ENCODE measurements around the gene TPCN1. TPM values are rescaled to one million over a fixed set of nuclear protein-coding genes. Genes with fewer than 3 reads are reported as not detected.

TPCN1 gene
- total RNA-seq, 1 donor from 2014 or later: 34.9 TPM

DNA sequence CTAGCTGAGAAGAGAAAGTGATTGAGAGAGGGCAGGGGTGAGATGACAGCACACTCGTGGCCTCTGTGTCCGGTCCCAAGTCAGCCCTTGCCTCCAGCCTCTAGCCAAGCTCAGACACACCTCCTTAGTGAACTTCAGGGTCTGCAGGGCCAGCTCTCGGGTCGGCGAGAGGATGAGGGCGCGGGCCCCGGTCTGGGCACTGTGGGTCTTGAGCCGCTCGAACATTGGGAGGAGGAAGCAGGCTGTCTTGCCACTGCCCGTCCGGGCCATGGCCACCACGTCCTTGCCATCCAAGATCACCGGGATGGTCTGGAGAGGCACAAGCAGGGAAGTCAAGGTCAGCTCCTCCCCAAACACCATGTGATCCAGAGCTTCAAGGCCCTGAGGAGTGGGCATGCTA, 42.2 kb upstream of the TPCN1 start:
- no peaks in the 10 kb centered on the region for H3K27me3 ChIP-seq (ENCODE audit: control insufficient read depth, insufficient read depth, low read length)
- H3K36me3 ChIP-seq (ENCODE audit: control insufficient read depth, insufficient read depth, low read length): peaks cover 15% of the 10 kb centered on the region
- H3K4me3 ChIP-seq (ENCODE audit: low read depth, low read length): no peak overlapping the region
- TF ChIP-seq, protein P1, sequence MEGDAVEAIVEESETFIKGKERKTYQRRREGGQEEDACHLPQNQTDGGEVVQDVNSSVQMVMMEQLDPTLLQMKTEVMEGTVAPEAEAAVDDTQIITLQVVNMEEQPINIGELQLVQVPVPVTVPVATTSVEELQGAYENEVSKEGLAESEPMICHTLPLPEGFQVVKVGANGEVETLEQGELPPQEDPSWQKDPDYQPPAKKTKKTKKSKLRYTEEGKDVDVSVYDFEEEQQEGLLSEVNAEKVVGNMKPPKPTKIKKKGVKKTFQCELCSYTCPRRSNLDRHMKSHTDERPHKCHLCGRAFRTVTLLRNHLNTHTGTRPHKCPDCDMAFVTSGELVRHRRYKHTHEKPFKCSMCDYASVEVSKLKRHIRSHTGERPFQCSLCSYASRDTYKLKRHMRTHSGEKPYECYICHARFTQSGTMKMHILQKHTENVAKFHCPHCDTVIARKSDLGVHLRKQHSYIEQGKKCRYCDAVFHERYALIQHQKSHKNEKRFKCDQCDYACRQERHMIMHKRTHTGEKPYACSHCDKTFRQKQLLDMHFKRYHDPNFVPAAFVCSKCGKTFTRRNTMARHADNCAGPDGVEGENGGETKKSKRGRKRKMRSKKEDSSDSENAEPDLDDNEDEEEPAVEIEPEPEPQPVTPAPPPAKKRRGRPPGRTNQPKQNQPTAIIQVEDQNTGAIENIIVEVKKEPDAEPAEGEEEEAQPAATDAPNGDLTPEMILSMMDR (IDR thresholded peaks at IDR 0.05; ENCODE audit: insufficient read depth, low read length, poor library complexity, severe bottlenecking): no peak
- DNase-seq (ENCODE audit: low read depth): no peak

DNA sequence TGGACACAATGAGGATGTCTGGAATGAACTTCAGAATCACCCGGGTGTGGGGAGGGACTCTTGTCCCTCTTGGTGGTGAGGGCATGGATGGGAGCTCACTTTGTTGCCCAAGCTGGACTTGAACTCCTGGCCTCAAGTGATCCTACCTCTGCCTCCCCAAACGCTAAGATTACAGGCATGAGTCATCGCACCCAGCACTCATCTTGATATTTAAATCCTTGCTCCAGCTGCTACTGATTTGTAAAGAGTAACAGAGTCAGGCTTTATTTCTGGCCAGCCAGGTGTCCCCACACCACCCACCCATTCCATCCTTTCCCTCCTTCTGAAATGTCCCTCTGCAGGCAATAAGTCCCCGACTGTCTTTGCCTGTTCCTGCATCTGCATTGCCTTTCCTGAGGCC, 40.9 kb upstream of the TPCN1 start:
- TF ChIP-seq, protein P1 (IDR thresholded peaks at IDR 0.05; ENCODE audit: insufficient read depth, low read length, poor library complexity, severe bottlenecking): no peak
- peaks cover 15% of the 10 kb centered on the region for H3K36me3 ChIP-seq (ENCODE audit: control insufficient read depth, insufficient read depth, low read length)
- H3K4me3 ChIP-seq (ENCODE audit: low read depth, low read length): no peak overlapping the region
- no peak for DNase-seq (ENCODE audit: low read depth)
- H3K27me3 ChIP-seq (ENCODE audit: control insufficient read depth, insufficient read depth, low read length): no peaks in the 10 kb centered on the region

DNA sequence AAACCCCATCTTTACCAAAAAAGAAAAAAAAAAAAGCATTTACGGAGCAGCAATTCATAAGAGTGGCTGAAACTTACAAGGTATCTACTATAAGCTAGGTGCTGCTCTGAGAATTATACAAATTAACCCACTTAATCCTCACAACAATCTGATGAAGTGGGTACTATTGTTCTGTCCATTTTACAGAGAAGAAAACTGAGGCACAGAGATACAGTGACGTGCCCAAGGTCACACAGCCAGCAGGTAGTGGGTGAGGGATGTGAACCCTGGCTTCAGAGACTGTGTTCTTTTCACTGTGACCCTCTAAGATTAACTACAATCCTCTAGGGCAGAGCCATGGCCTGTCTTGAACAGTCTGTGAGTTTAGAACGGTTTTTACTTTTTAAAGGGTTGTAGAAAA, 39.3 kb upstream of the TPCN1 start:
- Histone ChIP-seq H3K36me3 (ENCODE audit: control insufficient read depth, insufficient read depth, low read length) (peaks cover 10% of the 10 kb centered on the region), H3K27me3 (ENCODE audit: control insufficient read depth, insufficient read depth, low read length) (no peaks in the 10 kb centered on the region), H3K4me3 (ENCODE audit: low read depth, low read length) (no peak overlapping the region)
- TF ChIP-seq, protein P1 (IDR thresholded peaks at IDR 0.05; ENCODE audit: insufficient read depth, low read length, poor library complexity, severe bottlenecking): no peak
- DNase-seq (ENCODE audit: low read depth): no peak

DNA sequence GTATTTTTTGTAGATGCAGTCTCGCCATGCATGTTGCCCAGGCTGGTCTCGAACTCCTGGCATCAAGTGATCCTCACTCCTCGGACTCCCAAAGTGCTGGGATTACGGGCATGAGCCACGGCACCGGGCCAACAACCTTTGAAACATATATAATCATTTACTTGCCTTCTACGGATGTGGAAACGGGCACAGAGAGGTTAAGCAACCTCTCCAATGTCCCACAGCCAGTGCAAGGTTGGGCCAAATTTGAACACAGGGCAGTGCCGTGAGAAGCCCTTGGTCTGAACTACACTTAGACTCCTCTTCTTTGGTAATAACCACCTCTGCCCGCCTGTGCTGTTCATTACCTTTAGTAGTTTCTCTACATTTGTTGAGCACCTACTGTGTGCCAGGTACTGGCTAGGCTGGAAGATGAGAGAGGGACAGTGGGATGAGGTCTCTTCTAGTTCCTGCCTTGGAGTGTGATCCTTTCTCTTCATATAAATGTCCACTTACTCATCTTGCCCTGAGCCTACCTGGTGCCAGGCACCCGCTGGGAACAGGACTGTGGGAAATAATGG, 38.2 kb upstream of the TPCN1 start:
- DNase-seq (ENCODE audit: low read depth): no peak
- no peaks in the 10 kb centered on the region for H3K27me3 ChIP-seq (ENCODE audit: control insufficient read depth, insufficient read depth, low read length)
- peaks cover 4% of the 10 kb centered on the region for H3K36me3 ChIP-seq (ENCODE audit: control insufficient read depth, insufficient read depth, low read length)
- no peak overlapping the region for H3K4me3 ChIP-seq (ENCODE audit: low read depth, low read length)
- TF ChIP-seq, protein P1 (IDR thresholded peaks at IDR 0.05; ENCODE audit: insufficient read depth, low read length, poor library complexity, severe bottlenecking): no peak

DNA sequence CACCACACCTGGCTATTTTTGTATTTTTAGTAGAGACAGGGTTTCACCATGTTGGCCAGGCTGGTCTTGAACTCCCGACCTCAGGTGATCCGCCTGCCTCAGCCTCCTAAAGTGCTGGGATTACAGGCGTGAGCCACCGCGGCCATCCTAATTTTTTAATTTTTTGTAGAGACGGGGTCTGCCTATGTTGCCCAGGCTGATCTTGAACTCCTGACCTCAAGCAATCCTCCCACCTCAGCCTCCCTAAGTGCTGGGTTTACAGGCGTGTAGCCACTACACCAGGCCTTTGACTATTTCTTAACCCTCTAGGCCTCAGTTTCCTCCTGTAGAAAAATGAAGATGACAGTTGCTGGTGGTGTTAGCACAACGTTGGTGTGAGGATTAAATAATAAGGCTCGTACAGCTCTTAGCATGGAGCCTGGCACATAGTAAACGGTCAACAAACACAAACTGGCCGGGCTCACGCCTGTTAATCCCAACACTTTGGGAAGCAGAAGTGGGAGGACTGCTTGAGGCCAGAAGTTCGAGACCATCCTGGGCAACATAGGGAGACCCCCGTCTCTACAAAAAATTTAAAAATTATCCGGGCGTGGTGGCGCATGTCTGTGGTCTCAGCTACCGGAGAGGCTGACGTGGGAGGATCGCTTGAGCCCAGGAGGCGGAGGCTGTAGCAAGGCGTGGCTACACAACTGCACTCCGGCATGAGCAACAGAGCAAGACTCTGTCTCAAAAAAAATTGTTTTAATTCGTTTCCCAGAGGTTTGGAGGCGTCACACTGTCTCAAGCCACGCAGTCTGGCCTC, 37.0 kb upstream of the TPCN1 start:
- Histone ChIP-seq H3K4me3 (ENCODE audit: low read depth, low read length) (peak overlapping the region; percentile 88), H3K27me3 (ENCODE audit: control insufficient read depth, insufficient read depth, low read length) (no peaks in the 10 kb centered on the region), H3K36me3 (ENCODE audit: control insufficient read depth, insufficient read depth, low read length) (peaks cover under 1% of the 10 kb centered on the region)
- TF ChIP-seq, protein P1 (IDR thresholded peaks at IDR 0.05; ENCODE audit: insufficient read depth, low read length, poor library complexity, severe bottlenecking): no peak
- DNase-seq (ENCODE audit: low read depth): no peak

DNA sequence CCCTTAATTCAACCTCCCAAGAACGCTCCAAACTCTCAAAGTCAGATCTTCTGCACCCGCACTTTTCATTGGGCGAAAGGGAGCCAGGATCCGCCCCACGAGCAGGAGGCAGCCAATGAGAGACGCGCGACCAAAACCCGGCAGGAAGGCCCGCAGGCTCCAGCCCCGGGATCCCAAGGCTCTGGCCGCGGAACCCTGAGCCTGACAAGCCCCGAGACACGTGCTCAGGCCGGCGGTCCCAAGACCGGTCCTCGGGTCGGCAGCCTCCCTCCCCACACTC, 36.4 kb upstream of the TPCN1 start:
- no peaks in the 10 kb centered on the region for H3K36me3 ChIP-seq (ENCODE audit: control insufficient read depth, insufficient read depth, low read length)
- TF ChIP-seq, protein P1 (IDR thresholded peaks at IDR 0.05; ENCODE audit: insufficient read depth, low read length, poor library complexity, severe bottlenecking): no peak
- peak overlapping the region; percentile 88 for H3K4me3 ChIP-seq (ENCODE audit: low read depth, low read length)
- H3K27me3 ChIP-seq (ENCODE audit: control insufficient read depth, insufficient read depth, low read length): no peaks in the 10 kb centered on the region
- DNase-seq (ENCODE audit: low read depth): no peak
